AML-193 (cell line): Measurements from ENCODE around the gene EFCAB7.
A peak's percentile ranks its signal among the peaks of the same experiment; 100 is the strongest.

Experiments used
- DNase-seq, 2 experiments: peaks; one replicate each; lab custom pipeline; 2025; lab: John Stamatoyannopoulos, UW

Gene EFCAB7

DNA sequence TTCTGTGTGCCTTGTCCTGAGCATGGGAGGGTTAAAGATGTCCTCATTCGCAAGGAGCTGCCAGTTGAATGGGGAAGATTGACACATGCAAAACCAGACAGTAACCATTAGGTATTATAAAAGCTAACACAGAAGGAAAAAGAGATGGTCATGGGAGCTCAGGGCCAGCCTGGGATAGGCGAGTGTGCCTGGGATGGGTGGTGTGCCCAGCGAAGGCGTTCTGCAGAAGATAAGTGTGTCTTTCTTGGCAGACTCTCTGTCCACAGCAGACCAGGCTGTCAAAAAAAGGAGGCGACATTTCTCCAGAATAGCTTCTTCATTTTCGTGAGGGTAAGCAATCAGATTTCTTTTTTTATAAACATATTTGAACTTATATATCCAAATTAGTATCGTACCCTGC, 84.0 kb downstream of the EFCAB7 start:
- DNase-seq = no peak

DNA sequence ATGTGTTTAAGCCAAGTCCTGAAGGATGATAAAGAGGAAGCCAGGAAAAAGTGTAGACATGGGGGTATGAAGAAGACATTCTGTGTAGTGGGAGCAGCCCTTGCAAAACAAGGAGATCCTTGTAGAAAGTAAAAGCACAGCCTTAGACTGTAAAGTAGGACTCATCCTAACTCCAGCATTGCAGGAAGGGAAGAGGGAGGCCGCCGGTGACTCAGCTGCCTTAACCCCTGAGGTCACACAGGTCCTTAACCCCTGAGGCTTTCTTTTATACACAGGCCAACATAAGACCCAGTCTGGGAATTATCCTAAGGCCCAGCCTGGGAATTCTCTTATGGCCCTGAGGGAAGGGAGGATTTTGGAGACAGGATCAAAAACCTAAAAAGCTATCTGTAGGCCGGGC, 87.9 kb downstream of the EFCAB7 start:
- DNase-seq = no peak

DNA sequence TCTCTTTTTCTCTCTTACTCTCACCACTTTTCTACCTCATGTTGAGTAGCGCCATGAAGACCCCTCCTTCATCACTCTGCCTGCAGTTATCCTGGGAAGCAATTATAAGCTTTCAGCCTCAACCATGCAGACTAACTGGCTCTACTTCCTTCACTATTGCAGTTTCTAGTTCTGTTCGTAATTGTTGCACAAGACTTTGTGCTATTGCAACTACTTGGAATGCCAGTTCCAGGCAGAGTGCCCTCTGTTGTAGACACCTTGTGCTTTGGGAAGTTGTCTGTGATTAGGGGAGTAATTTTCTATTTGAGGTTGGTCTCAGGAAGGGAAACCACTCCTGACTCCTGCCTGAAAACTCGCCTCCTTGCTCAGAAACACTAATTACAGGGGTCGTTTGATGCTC, 89.2 kb downstream of the EFCAB7 start:
- DNase-seq = peak; percentile 20 to 26

DNA sequence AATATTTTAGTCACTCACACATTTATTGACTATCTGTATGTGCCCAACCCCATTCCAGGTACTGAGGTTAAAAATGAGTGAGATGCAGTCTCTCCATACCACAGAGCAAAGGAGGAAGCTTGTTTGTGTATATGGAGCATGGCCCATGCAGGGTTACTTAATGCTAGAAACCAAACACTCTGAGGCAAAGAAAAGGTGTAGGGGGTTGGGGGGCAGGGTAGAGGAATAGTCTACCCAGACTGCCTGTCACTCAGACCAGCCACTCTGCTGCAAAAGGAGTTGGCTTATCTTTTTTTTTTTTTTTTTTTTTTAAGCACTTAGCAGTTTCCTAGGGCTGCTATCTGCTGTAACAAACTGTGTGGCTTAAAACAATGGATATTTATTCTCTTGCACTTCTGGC, 89.6 kb downstream of the EFCAB7 start:
- no peak for DNase-seq

DNA sequence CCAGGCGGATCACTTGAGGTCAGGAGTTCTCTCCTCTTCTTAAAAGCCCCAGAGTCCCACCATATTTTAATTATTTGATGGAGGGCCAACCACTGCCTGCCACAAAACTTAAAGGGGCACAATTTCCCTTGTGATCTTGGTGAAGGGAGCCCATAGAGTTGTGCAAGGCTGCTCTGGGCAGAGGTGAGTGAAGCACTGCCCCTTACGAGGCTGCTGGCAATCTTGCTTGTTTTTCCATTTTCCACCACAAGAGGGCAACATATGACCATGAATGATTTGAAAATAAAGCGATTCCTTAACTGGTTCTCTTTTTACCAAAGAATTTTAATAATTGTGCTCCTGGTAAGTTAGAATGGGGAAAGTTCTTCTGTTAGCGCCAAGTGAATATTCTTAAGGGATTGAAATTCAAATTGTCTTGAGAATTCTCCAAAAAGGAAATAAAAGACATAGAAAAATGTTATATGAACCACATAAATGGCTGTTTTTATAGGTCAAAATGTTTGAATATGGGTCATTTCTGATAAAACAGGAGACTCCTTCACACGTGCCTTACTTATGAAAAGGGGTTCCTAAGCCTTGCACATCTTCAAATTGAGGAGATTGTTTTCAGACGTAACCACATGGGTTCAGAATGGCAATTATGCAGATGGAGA, 92.6 kb downstream of the EFCAB7 start:
- peak; percentile 45 to 74 for DNase-seq

DNA sequence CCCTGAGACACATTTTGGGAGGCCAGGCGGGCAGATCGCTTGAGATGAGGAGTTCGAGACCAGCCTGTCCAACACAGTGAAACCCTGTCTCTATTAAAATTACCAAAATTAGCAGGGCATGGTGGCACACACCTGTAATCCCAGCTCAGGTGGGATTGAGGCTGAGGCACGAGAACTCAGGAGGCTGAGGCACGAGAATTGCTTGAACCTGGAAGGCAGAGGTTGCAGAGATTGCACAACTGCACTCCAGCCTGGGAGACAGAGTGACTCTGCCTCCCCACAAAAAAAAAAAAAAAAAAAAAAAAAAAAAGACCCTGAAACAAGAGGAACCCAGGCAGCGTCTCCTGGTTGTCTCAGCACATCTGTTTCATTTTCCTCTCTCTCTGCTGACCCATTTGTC, 94.1 kb downstream of the EFCAB7 start:
- no peak for DNase-seq

DNA sequence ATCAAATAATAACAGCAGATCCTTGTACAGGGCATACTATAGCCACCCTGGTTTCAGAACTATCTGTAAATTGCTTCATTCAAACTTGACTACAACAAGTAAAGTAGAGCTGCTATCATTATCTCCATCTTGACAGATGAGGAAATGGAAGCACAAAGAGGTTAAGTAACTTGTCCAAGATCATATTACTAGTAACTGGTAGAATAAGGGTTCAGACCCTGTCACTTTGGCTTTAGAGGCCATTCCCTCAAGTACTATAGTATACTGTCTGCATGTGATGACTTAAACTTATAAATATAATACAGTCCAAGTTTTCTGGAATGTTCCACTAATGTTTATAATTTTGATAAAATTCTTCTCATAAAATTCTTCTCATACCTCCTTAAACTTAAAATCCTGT, 94.7 kb downstream of the EFCAB7 start:
- DNase-seq = no peak

DNA sequence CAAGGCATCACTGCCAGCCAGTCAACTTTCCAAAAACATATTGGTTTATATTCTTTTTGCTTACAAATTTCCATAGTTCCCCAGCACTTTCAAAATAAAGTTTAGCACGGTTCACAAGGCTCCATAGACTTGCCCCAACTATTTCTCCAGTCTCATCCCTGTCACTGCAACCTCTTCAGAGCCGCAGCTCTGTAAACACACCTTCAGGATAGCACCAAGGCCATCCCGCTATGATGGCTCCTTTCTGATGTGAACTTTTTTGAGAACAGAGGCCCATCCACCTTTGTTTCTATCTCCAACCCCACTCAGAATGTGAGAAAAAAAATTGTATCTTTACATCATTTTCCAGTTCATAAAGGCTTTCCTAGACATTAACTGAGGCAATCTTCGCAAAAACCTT, 96.2 kb downstream of the EFCAB7 start:
- no peak for DNase-seq

DNA sequence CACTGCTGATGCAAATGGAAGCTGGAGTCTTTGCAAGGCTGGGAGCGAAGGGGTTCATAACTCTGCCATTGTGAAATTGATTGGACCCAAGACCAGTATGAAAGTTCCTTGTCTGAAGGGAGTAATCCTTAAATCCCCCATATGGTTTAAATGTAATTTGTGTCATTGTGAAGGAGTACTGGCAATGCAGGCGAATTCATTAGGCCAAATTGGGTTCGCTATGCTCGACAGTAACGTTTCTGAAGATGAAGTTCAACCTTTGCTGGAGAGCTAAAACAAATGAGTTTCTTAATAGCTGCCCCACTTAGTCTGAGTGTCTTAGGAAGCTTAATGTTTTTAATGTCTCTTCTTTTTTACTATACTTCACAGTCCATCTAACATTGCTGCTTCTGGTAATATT, 97.3 kb downstream of the EFCAB7 start:
- no peak for DNase-seq

DNA sequence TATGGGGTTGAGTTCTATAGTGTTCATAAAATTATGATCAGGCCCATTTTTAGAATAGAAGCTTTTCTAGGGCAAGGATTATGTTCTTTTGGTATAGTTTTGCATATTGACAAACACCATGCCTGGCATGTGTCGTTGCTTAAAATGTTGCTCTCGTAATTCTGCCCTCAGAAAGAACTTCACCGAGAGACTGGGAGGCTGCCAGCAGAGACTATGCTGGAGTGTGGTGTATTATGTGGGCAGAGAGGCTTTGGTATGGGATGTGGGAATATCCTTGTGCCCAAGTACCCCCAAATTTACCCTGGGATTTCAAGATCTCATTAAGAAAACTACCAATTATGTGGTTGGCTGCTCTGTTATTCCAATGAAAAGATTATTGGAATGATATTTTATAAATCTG, 97.8 kb downstream of the EFCAB7 start:
- no peak for DNase-seq

DNA sequence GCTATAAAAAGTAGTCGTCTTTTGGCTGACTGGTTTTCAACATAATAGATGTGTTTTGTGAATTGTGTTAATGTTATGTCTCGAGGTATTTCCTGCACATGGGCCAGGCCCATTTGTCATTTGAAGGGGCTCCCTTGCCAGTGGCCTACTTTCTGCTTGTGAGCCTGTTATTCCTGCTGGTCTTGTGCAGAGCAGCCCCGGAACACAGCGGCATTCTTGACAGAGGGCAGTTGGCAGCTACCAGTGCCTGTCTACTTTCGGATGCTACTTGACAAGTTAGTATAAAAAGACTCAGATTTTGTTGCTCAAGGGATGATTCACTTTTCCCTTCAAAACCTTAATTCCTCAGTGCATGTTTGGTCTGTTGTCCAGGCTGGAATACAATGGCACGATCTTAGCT, 98.4 kb downstream of the EFCAB7 start:
- DNase-seq = no peak
